Naive thymus-derived CD4-positive, alpha-beta T cell (primary cell): ENCODE data around the gene KRT34. TPM values are rescaled to one million over a fixed set of nuclear protein-coding genes. Genes with fewer than 3 reads are reported as not detected.

Experiments
- ATAC-seq: fragments of 150-1000 bp; cut with Tn5 transposase; 2 replicates; pipeline ENCODE4 v1.10.0; 2021; ENCODE audit warnings: mild to moderate bottlenecking, moderate library complexity
- CTCF ChIA-PET: fragments of 350-600 bp; sonication (Branson Sonifier 250); formaldehyde crosslinking; loops from one replicate; lab custom pipeline; 2021; ENCODE audit warnings: antibody characterized with exemption; lab: Charles Lee
- POLR2A ChIA-PET: fragments of 350-600 bp; sonication (Branson Sonifier 250); formaldehyde crosslinking; loops from one replicate; lab custom pipeline; 2021; ENCODE audit warnings: antibody characterized with exemption, inconsistent platforms; lab: Charles Lee
- DNase-seq, 9 donors: peaks; one replicate each; pipeline versions ENCODE4 v3.0.0 to v3.0.0-alpha.2; 2020 to 2022; ENCODE audit warnings: mixed read lengths in 1 of 9
- H3K27ac ChIP-seq: one replicate; pipeline ENCODE4 v1.7.0; 2013; ENCODE audit warnings: mild to moderate bottlenecking, low read depth, low read length, moderate library complexity
- H3K27me3 ChIP-seq, 2 donors: one replicate each; pipeline ENCODE4 v1.7.0; 2013; ENCODE audit warnings: low read length in 2 of 2, mild to moderate bottlenecking in 2 of 2, moderate library complexity in 2 of 2; ENCODE audit not compliant: control insufficient read depth in 2 of 2, insufficient read depth in 2 of 2
- H3K36me3 ChIP-seq, 3 experiments: 1 replicate in 2 of 3; 2 replicates in 1 of 3; pipeline ENCODE4 v1.7.0; 2013; ENCODE audit warnings: low read length in 3 of 3, mild to moderate bottlenecking in 3 of 3, moderate library complexity in 1 of 3; ENCODE audit not compliant: insufficient read depth in 3 of 3, control insufficient read depth in 2 of 3
- H3K4me1 ChIP-seq, 2 donors: one replicate each; pipeline ENCODE4 v1.7.0; 2013; ENCODE audit warnings: low read length in 2 of 2, mild to moderate bottlenecking in 2 of 2, moderate library complexity in 1 of 2; ENCODE audit not compliant: control insufficient read depth in 2 of 2, insufficient read depth in 2 of 2
- H3K4me3 ChIP-seq: 2 replicates; pipeline ENCODE4 v1.7.0; 2013; ENCODE audit warnings: mild to moderate bottlenecking, low read length
- H3K9me3 ChIP-seq, 3 experiments: 1 replicate in 2 of 3; 2 replicates in 1 of 3; pipeline ENCODE4 v1.7.0; 2013; ENCODE audit warnings: low read length in 3 of 3; ENCODE audit not compliant: control insufficient read depth in 2 of 3
- H3K27ac Mint-ChIP-seq, 9 donors: one replicate each; pipeline ENCODE4 v1.8.0; 2020 to 2022; ENCODE audit warnings: mixed read lengths in 9 of 9, mild to moderate bottlenecking in 8 of 9, moderate library complexity in 5 of 9, inconsistent platforms in 2 of 9
- H3K27me3 Mint-ChIP-seq, 5 donors: one replicate each; pipeline ENCODE4 v1.8.0; 2021 to 2022; ENCODE audit warnings: mixed read lengths in 5 of 5, mild to moderate bottlenecking in 1 of 5
- H3K36me3 Mint-ChIP-seq, 5 donors: one replicate each; pipeline ENCODE4 v1.8.0; 2020 to 2022; ENCODE audit warnings: mixed read lengths in 5 of 5, mild to moderate bottlenecking in 3 of 5, inconsistent platforms in 1 of 5
- H3K4me1 Mint-ChIP-seq, 7 donors: one replicate each; pipeline ENCODE4 v1.8.0; 2020 to 2022; ENCODE audit warnings: mixed read lengths in 7 of 7, mild to moderate bottlenecking in 3 of 7, inconsistent platforms in 1 of 7
- H3K4me3 Mint-ChIP-seq, 10 donors: one replicate each; pipeline ENCODE4 v1.8.0; 2020 to 2022; ENCODE audit warnings: mild to moderate bottlenecking in 10 of 10, mixed read lengths in 10 of 10, moderate library complexity in 6 of 10, inconsistent platforms in 2 of 10
- H3K9me3 Mint-ChIP-seq, 11 donors: one replicate each; pipeline ENCODE4 v1.8.0; 2020 to 2022; ENCODE audit warnings: mixed read lengths in 11 of 11, mild to moderate bottlenecking in 4 of 11, inconsistent platforms in 1 of 11, moderate library complexity in 1 of 11
- intact Hi-C, 2 donors: fragments of 100-400 bp; cut with micrococcal nuclease; formaldehyde crosslinking; loops; one replicate each; pipeline ENCODE4 v1.15.1; 2023
- polyA plus RNA-seq, 2 donors: library from polyadenylated mRNA; unstranded; fragments of 300-500 nt; fragmentation: Illumina TruSeq; gene quantifications; one replicate each; pipeline ENCODE4 v1.2.3, GENCODE V29; 2021
- total RNA-seq, 6 experiments: library from RNA in 5 of 6; stranded (reverse) in 5 of 6; gene quantifications; 1 replicate in 5 of 6; 2 replicates in 1 of 6; pipeline ENCODE4 v1.2.3 and lab custom pipeline; 2021 to 2026

Gene KRT34
- total and polyA plus RNA-seq, 7 experiments from 2014 or later, result not detected

DNA sequence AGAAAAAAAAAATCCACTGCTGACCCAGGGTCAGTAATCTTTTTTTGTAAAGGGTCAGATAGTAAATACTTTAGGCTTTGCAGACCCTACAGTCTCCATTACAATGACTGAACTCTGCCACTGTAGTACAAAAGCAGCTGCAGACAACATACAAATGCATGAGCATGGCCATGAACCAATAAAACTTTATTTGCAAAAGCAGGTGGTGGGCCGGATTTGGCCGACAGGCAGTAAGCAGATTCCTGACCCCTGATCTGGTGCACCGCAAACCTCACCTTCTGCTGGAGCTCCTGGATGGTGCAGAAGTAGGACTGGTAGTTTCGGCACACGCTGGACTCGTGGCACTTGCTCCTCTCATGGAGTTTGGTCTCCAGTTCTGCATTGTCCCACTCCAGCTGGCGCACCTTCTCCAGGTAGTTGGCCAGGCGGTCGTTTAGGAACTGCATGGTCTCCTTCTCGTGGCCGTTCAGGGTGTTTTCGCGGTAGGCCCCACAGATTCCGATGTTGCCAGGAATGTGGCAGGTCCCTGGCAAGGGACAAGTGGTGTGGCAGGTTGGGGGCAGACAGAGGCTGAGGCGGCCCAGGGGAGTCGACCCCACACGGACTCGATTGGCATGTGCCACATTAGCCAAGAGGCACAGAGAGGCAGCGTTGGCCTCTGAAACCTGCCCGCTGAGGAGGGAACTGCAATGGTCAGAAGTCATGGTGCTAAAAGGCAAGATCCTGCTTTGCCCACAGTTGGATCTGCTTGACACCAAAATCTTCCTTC lies 29.1 kb upstream of the KRT34 start:
- intact Hi-C loops, result no loop called here
- ATAC-seq, result no peak
- ChIA-PET CTCF (no interaction called here), POLR2A (no interaction called here)
- Histone ChIP-seq H3K4me3 (no peak overlapping the region), H3K27ac (no peak overlapping the region), H3K9me3 (no peaks in the 10 kb centered on the region), H3K27me3 (no peaks in the 10 kb centered on the region), H3K36me3 (no peaks in the 10 kb centered on the region), H3K4me1 (peaks cover 9 to 14% of the 10 kb centered on the region in 2 donors)
- no peak for DNase-seq
- Mint-ChIP-seq H3K27ac (no peak overlapping the region), H3K36me3 (no peaks in the 10 kb centered on the region), H3K9me3 (no peaks in the 10 kb centered on the region), H3K4me3 (no peak overlapping the region), H3K27me3 (no peaks in the 10 kb centered on the region), H3K4me1 (peaks cover 5 to 21% (median 19%) of the 10 kb centered on the region in 7 donors)

DNA sequence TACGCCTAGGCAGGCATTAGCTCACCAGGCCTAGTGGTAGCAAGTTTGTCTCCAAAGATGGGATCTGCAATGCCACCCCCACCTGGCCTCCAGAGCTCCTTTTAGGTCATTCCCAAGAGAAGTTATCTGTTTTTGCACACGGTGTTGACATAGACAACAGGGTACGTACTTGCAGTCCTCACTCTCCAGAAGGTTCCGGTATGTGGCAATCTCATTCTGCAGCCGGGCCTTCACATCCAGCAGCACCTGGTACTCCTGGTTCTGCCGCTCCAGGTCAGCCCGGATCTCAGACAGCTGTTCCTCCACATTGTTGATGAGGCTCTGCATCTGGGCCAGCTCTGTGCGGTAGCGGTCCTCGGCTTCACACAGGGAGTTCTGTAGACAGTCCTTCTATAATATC lies 25.1 kb upstream of the KRT34 start:
- intact Hi-C loops, result no loop called here
- POLR2A ChIA-PET, result no interaction called here
- H3K27ac Mint-ChIP-seq, result no peak overlapping the region

DNA sequence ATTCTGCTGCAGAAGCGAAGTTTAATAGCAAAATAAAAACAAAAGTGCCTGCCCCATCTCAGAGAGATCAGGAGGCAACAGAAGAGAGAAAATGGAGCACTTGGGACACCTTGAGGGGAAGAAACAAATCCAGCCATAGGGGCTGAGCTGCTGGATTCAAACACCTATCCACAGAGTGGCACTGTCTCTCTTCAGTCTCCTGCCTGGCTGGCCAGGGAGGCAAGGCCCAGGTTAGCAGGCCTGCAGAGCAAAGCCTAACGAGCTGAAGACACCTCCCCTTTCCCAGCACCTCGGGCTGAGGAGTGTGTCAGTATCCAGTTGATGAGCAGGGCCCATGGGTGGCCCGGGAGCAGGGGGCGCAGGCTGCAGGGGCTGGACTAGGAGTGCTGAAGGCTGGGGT lies 24.1 kb upstream of the KRT34 start:
- peaks cover 22 to 46% (median 42%) of the 10 kb centered on the region in 7 donors for H3K4me1 Mint-ChIP-seq
- no peak for ATAC-seq
- Histone ChIP-seq H3K27me3 (no peaks in the 10 kb centered on the region), H3K4me1 (peaks cover 22 to 24% of the 10 kb centered on the region in 2 donors), H3K9me3 (no peaks in the 10 kb centered on the region), H3K4me3 (no peak overlapping the region), H3K36me3 (no peaks in the 10 kb centered on the region), H3K27ac (no peak overlapping the region)
- no peak for DNase-seq
- ChIA-PET POLR2A (no interaction called here), CTCF (no interaction called here)
- no peak overlapping the region for H3K4me3 Mint-ChIP-seq
- peak overlapping the region in 2 of 9 donors; percentile 2 to 67 for H3K27ac Mint-ChIP-seq
- intact Hi-C loops, result no loop called here
- peaks cover 0 to 2% (median 0%) of the 10 kb centered on the region in 11 donors for H3K9me3 Mint-ChIP-seq
- H3K27me3 Mint-ChIP-seq, result peaks cover 0 to under 1% (median 0%) of the 10 kb centered on the region in 5 donors
- peaks cover 0 to 2% (median 0%) of the 10 kb centered on the region in 5 donors for H3K36me3 Mint-ChIP-seq

More for the DNA sequence above, 25.1 kb upstream of the KRT34 start:
- Mint-ChIP-seq H3K4me3 (no peak overlapping the region), H3K27me3 (no peaks in the 10 kb centered on the region), H3K9me3 (peaks cover 0 to 1% (median 0%) of the 10 kb centered on the region in 11 donors), H3K36me3 (peaks cover 0 to 2% (median 0%) of the 10 kb centered on the region in 5 donors), H3K4me1 (peaks cover 22 to 43% (median 41%) of the 10 kb centered on the region in 7 donors)
- Histone ChIP-seq H3K36me3 (no peaks in the 10 kb centered on the region), H3K27me3 (no peaks in the 10 kb centered on the region), H3K4me3 (no peak overlapping the region), H3K27ac (no peak overlapping the region), H3K4me1 (peaks cover 22 to 24% of the 10 kb centered on the region in 2 donors), H3K9me3 (no peaks in the 10 kb centered on the region)
- CTCF ChIA-PET, result no interaction called here
- no peak for ATAC-seq
- DNase-seq, result no peak

DNA sequence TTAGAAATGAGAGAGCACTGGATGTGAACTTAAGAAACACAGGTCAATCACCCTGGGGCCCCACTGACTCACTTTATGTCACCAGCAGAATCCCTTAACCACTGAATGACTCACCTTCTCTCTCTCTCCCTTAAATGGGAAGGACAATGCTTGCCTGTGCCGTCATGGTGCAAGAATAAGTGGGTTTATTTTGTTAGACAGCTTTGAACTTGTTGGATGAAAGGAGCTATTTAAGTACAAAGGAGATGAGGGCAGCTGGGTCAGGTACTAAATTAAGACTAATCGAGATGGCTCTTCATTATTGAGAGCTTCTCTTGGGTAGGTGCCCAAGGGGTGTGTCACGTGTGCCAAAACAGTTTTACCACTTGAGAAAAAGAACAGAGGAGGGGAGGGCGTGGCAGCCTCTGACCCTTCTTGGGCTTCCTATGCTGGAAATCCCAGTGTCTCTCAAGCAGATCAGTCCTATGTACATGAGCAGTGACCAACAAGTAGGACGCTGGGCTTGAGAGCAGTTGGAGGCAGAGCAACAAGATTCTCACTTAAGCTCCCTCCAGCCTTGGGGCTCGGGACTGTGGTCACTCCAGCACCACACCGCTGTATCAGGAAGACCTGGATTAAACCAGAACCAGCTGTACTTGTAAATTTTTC lies 22.0 kb upstream of the KRT34 start:
- H3K4me3 Mint-ChIP-seq, result peak overlapping the region in 2 of 10 donors; percentile 4 to 39
- H3K27ac ChIP-seq, result no peak overlapping the region
- H3K27ac Mint-ChIP-seq, result peak overlapping the region in 2 of 9 donors; percentile 3 to 69

DNA sequence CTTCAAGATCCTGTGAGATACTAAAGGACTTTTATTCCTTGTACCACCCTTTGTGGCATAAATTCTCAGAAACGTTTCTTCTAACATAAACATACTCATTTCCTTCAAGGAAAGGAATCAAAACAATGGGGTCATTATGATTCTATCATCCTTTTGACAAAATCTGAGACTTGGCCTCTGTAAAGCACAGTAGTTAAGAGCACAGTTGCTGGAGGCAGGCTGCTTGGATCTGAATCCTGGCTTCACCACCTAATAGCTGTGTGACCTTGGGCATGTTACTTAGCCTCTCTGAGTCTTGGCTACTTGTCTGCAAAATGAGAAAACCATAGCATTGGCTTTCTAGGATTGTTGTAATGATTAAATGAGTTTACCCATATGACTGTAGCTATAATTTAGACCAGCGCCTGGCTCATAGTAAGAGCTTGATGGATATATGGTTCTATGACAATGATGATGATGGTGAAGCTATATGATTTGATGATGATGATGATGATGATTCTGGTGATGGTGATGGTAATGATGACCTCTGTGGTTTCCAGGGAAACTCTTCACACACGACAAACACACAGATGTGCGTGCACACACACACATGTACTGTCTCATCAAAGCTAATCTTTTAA lies 21.4 kb upstream of the KRT34 start:
- POLR2A ChIA-PET, result no interaction called here
- H3K4me1 ChIP-seq, result peaks cover 11 to 12% of the 10 kb centered on the region in 2 donors
- H3K4me1 Mint-ChIP-seq, result peaks cover 14 to 38% (median 27%) of the 10 kb centered on the region in 7 donors
- DNase-seq (no peak), ATAC-seq (no peak)
- peak overlapping the region in 4 of 9 donors; percentile 1 to 69 (median 20) for H3K27ac Mint-ChIP-seq
- peaks cover 0 to 2% (median 0%) of the 10 kb centered on the region in 11 donors for H3K9me3 Mint-ChIP-seq
- H3K36me3 ChIP-seq, result no peaks in the 10 kb centered on the region
- H3K36me3 Mint-ChIP-seq, result peaks cover 0 to 4% (median 0%) of the 10 kb centered on the region in 5 donors
- H3K4me3 ChIP-seq, result no peak overlapping the region
- H3K27ac ChIP-seq, result no peak overlapping the region
- CTCF ChIA-PET, result interaction anchor here (0.5 kb wide), 1 partner anchor 307 kb away, joined by 3 read pairs; no protein-coding TSS in a partner anchor
- intact Hi-C loops, result loop anchor here in 1 of 2 donors (5.0 kb wide), 1 partner anchor 61 kb away; no protein-coding TSS in a partner anchor
- H3K27me3 Mint-ChIP-seq, result peaks cover 0 to 6% (median 0%) of the 10 kb centered on the region in 5 donors
- H3K27me3 ChIP-seq, result no peaks in the 10 kb centered on the region
- no peaks in the 10 kb centered on the region for H3K9me3 ChIP-seq
- peak overlapping the region in 2 of 10 donors; percentile 4 to 39 for H3K4me3 Mint-ChIP-seq

More for the DNA sequence above, 22.0 kb upstream of the KRT34 start:
- DNase-seq (peak in 1 of 9 donors; percentile 46), ATAC-seq (peak; percentile 62)
- H3K9me3 Mint-ChIP-seq, result peaks cover 0 to 2% (median 0%) of the 10 kb centered on the region in 11 donors
- Histone ChIP-seq H3K9me3 (no peaks in the 10 kb centered on the region), H3K36me3 (no peaks in the 10 kb centered on the region), H3K27me3 (no peaks in the 10 kb centered on the region), H3K4me1 (peaks cover 17 to 18% of the 10 kb centered on the region in 2 donors), H3K4me3 (no peak overlapping the region)
- peaks cover 19 to 43% (median 34%) of the 10 kb centered on the region in 7 donors for H3K4me1 Mint-ChIP-seq
- CTCF ChIA-PET, result interaction anchor here (0.5 kb wide), 1 partner anchor 306 kb away, joined by 3 read pairs; no protein-coding TSS in a partner anchor
- intact Hi-C loops, result loop anchor here in 1 of 2 donors (5.0 kb wide), 1 partner anchor 62 kb away; no protein-coding TSS in a partner anchor
- POLR2A ChIA-PET, result no interaction called here
- H3K27me3 Mint-ChIP-seq, result peaks cover 0 to 5% (median 0%) of the 10 kb centered on the region in 5 donors
- peaks cover 0 to 4% (median 0%) of the 10 kb centered on the region in 5 donors for H3K36me3 Mint-ChIP-seq

DNA sequence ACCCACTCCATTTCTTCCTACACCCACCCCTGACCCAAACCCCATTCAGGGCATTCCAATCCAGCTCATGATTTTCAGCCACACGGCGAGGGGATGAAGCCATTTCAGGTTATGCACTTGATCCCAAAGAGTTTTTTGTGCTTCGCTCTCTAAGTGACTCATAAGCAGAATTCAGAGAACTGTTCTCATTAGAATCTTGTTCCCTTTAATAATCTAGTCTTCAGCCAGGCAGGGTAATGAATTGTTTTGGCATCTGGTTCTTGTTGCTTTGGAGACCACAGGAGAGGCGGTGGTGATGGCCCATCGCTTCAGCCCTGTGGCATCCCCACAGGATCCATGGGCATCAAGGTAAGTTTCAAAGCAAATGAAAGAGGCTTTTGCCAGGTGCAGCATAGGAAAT lies 20.1 kb upstream of the KRT34 start:
- no peaks in the 10 kb centered on the region for H3K36me3 ChIP-seq
- POLR2A ChIA-PET, result no interaction called here
- peak overlapping the region in 3 of 9 donors; percentile 2 to 54 (median 10) for H3K27ac Mint-ChIP-seq
- H3K27ac ChIP-seq, result no peak overlapping the region
- ATAC-seq (no peak), DNase-seq (no peak)
- peaks cover 10 to 12% of the 10 kb centered on the region in 2 donors for H3K4me1 ChIP-seq
- peaks cover 0 to 4% (median 0%) of the 10 kb centered on the region in 5 donors for H3K36me3 Mint-ChIP-seq
- H3K9me3 Mint-ChIP-seq, result peaks cover 0 to 2% (median 0%) of the 10 kb centered on the region in 11 donors
- H3K27me3 ChIP-seq, result no peaks in the 10 kb centered on the region
- peaks cover 0 to 6% (median 0%) of the 10 kb centered on the region in 5 donors for H3K27me3 Mint-ChIP-seq
- no peak overlapping the region for H3K4me3 ChIP-seq
- peak overlapping the region in 3 of 10 donors; percentile 2 to 48 (median 7) for H3K4me3 Mint-ChIP-seq
- H3K4me1 Mint-ChIP-seq, result peaks cover 10 to 33% (median 23%) of the 10 kb centered on the region in 7 donors
- CTCF ChIA-PET, result no interaction called here
- H3K9me3 ChIP-seq, result no peaks in the 10 kb centered on the region
- intact Hi-C loops, result loop anchor here in 1 of 2 donors (5.0 kb wide), 1 partner anchor 60 kb away; no protein-coding TSS in a partner anchor
